OCI-LY7 (cell line): ENCODE results near the gene NT5C3A.

ENCODE experiments used
- CTCF ChIP-seq: fragments of 200-600 bp; sonication (generic); conservative IDR thresholded peaks from 2 replicates; pipeline ENCODE4 v1.5.1; 2014; ENCODE audit warnings: mild to moderate bottlenecking, antibody characterized with exemption, low read length, moderate library complexity, mixed read lengths
- EZH2phosphoT487 ChIP-seq: fragments of 200-600 bp; sonication (generic); IDR thresholded peaks from 2 replicates; pipeline ENCODE4 v1.6.1; 2018; ENCODE audit warnings: low read depth, borderline replicate concordance, mild to moderate bottlenecking, mixed run types, antibody characterized with exemption, low read length, moderate library complexity, mixed read lengths

DNA sequence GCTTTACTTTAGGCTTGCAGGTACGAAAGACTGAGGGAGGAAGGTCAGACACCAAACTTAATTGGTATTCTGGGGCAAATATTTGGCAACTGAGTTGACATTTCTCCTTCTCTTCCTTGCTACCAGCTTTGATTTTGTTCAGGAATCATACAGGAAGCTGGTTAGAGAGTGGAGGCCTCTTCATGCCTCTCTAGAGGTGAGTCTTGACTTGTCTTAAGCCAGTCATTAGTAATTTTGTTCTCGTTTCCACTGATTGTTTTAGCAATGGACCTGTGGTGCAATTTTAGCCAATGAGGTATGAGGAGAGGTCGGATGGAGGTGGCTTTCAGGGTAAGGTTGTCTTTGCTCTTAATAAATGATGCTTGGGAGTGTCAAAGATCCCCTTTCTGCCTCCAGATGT, 49.0 kb upstream of the NT5C3A start:
- TF ChIP-seq CTCF, result no peak
- TF ChIP-seq EZH2phosphoT487, result no peak
